CD14-positive monocyte (primary cell): ENCODE data around the gene UNK. TPM values are rescaled to one million over a fixed set of nuclear protein-coding genes. Genes with fewer than 3 reads are reported as not detected.

Experiments
- DNase-seq, 3 donors: peaks; one replicate each; pipeline ENCODE4 v3.0.0-alpha.2; 2011 to 2022
- H2AFZ ChIP-seq: 2 replicates; pipeline ENCODE4 v1.6.0; 2012; ENCODE audit warnings: mild to moderate bottlenecking, low read depth, low read length, inconsistent platforms; ENCODE audit not compliant: insufficient read depth, poor library complexity, severe bottlenecking
- H3K27ac ChIP-seq, 2 donors: 1 replicate in 1 of 2; 2 replicates in 1 of 2; pipeline ENCODE4 v1.5.1; 2012 to 2013; ENCODE audit warnings: low read length in 2 of 2, control low read depth in 1 of 2, inconsistent platforms in 1 of 2, low read depth in 1 of 2, mild to moderate bottlenecking in 1 of 2
- H3K27me3 ChIP-seq, 2 donors: one replicate each; pipeline versions ENCODE4 v1.6.0 to v1.6.1; 2011 to 2013; ENCODE audit warnings: low read length in 2 of 2; ENCODE audit not compliant: control insufficient read depth in 2 of 2, insufficient read depth in 2 of 2
- H3K36me3 ChIP-seq, 2 donors: replicated peaks in 1 of 2; 1 replicate in 1 of 2; 2 replicates in 1 of 2; pipeline versions ENCODE4 v1.5.1 to v1.6.1; 2012 to 2013; ENCODE audit warnings: low read length in 2 of 2, control low read depth in 1 of 2, inconsistent platforms in 1 of 2, mild to moderate bottlenecking in 1 of 2; ENCODE audit not compliant: insufficient read depth in 2 of 2, control insufficient read depth in 1 of 2
- H3K4me1 ChIP-seq, 2 donors: 1 replicate in 1 of 2; 2 replicates in 1 of 2; pipeline versions ENCODE4 v1.5.1 to v1.6.1; 2012 to 2013; ENCODE audit warnings: low read length in 2 of 2, control low read depth in 1 of 2, inconsistent platforms in 1 of 2, mild to moderate bottlenecking in 1 of 2, moderate library complexity in 1 of 2; ENCODE audit not compliant: insufficient read depth in 2 of 2, control insufficient read depth in 1 of 2
- H3K4me2 ChIP-seq: replicated peaks from 2 replicates; pipeline ENCODE3; 2012; ENCODE audit warnings: low read length, moderate library complexity, mild to moderate bottlenecking; ENCODE audit not compliant: poor library complexity, severe bottlenecking; ENCODE audit errors: extremely low read depth
- H3K4me3 ChIP-seq, 3 experiments: fragments of 200-600 bp in 1 of 3; sonication (generic) in 1 of 3; replicated peaks in 1 of 3; 1 replicate in 2 of 3; 2 replicates in 1 of 3; pipeline ENCODE4 v1.5.1; 2011 to 2013; ENCODE audit warnings: low read length in 3 of 3, mild to moderate bottlenecking in 3 of 3, control low read depth in 2 of 3, low read depth in 2 of 3, inconsistent platforms in 1 of 3, moderate library complexity in 1 of 3
- H3K79me2 ChIP-seq: 2 replicates; pipeline ENCODE4 v1.6.0; 2012; ENCODE audit warnings: mild to moderate bottlenecking, control low read depth, inconsistent platforms, low read length, moderate library complexity; ENCODE audit not compliant: insufficient read depth
- H3K9ac ChIP-seq: 2 replicates; pipeline ENCODE4 v1.6.0; 2017; ENCODE audit warnings: low read length, mild to moderate bottlenecking; ENCODE audit not compliant: insufficient read depth, poor library complexity, severe bottlenecking
- H3K9me3 ChIP-seq, 2 donors: replicated peaks in 1 of 2; 1 replicate in 1 of 2; 2 replicates in 1 of 2; pipeline versions ENCODE4 v1.5.1 to v1.6.1; 2012 to 2013; ENCODE audit warnings: low read length in 2 of 2, control low read depth in 1 of 2; ENCODE audit not compliant: control insufficient read depth in 1 of 2, insufficient read depth in 1 of 2
- H4K20me1 ChIP-seq: 2 replicates; pipeline ENCODE4 v1.6.0; 2012; ENCODE audit warnings: mild to moderate bottlenecking, low read length, control low read depth, moderate library complexity; ENCODE audit not compliant: insufficient read depth
- H3K27ac Mint-ChIP-seq, 7 donors: one replicate each; pipeline ENCODE4 v1.8.0; 2020; ENCODE audit warnings: mild to moderate bottlenecking in 7 of 7, mixed read lengths in 7 of 7, moderate library complexity in 6 of 7, inconsistent platforms in 2 of 7
- H3K27me3 Mint-ChIP-seq, 3 donors: one replicate each; pipeline ENCODE4 v1.8.0; 2021 to 2022; ENCODE audit warnings: low read depth in 3 of 3, mild to moderate bottlenecking in 3 of 3, mixed read lengths in 3 of 3, moderate library complexity in 3 of 3, inconsistent platforms in 1 of 3
- H3K36me3 Mint-ChIP-seq, 2 donors: one replicate each; pipeline ENCODE4 v1.8.0; 2020; ENCODE audit warnings: mixed read lengths in 2 of 2, inconsistent platforms in 1 of 2, mild to moderate bottlenecking in 1 of 2
- H3K4me1 Mint-ChIP-seq: one replicate; pipeline ENCODE4 v1.8.0; 2020; ENCODE audit warnings: mild to moderate bottlenecking, mixed read lengths
- H3K4me3 Mint-ChIP-seq, 2 donors: one replicate each; pipeline ENCODE4 v1.8.0; 2020; ENCODE audit warnings: mild to moderate bottlenecking in 2 of 2, mixed read lengths in 2 of 2, moderate library complexity in 1 of 2
- H3K9me3 Mint-ChIP-seq, 7 donors: one replicate each; pipeline ENCODE4 v1.8.0; 2020 to 2022; ENCODE audit warnings: mixed read lengths in 7 of 7, mild to moderate bottlenecking in 6 of 7, moderate library complexity in 6 of 7, inconsistent platforms in 2 of 7
- WGBS: methylation state at CpG from one replicate; pipeline ENCODE4 v1.1.5; 2013; ENCODE audit warnings: missing lambda C conversion rate; ENCODE audit not compliant: insufficient coverage; 5-methylcytosine and 5-hydroxymethylcytosine counted together
- intact Hi-C, 2 donors: fragments of 100-400 bp; cut with micrococcal nuclease; formaldehyde crosslinking; loops; one replicate each; pipeline versions ENCODE4 v1.15.0 to v1.15.1; 2023
- polyA plus RNA-seq, 3 donors: library from polyadenylated mRNA; depleted of rRNA in 1 of 3; unstranded in 2 of 3; stranded (reverse) in 1 of 3; fragments of 300-500 nt in 2 of 3; fragments of >200 nt in 1 of 3; fragmentation: Illumina TruSeq in 2 of 3; gene quantifications; 1 replicate in 2 of 3; 2 replicates in 1 of 3; pipeline ENCODE4 v1.2.3, GENCODE V29; 2012 to 2021
- TF ChIP-seq, protein P1 (sequence below): fragments of 200-600 bp; IDR thresholded peaks from one replicate; pipeline ENCODE4 v1.8.0; 2022; ENCODE audit warnings: antibody characterized with exemption, mild to moderate bottlenecking

The UNK gene
- polyA plus RNA-seq, 3 donors = 6.3 to 12.9 (median 7.8) TPM

DNA sequence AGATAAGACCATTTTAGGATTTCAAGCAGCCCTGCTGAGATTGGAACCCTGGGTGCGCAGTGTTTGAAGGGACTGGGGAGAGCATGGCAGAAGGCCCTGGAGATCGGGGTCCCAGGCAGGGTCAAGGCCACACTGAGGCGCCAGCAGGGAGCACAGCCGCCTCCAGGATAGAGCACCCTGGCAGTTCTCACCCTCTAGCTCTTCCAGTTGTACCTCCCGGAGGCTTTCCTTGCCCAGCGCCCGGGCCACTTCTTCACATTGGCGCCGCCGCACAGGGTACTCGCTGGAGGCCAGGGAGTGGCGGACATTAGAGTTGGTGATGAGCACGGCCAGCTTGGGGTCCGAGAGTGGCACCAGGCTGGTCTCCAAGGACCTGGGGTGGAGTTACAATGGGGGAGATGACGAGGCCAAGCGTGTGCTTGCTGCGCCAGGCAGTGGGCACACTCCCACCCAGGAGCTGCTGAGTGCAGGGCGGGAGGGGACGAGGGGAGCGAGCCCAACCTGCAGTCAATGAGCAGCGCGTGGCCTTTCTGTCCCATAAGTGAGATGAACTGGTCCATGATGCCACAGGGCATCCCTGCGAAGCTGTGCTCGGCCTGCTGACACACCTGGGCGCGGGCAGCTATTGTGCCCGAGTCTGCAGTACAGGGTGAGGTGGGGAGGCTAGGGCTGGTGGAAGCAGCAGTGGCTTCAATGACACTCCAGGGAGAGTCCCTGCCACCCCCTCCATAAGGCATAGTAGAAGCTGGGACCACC is 21.9 kb upstream of the UNK start:
- H3K36me3 Mint-ChIP-seq = peaks cover 24 to 30% of the 10 kb centered on the region in 2 donors
- H3K4me3 Mint-ChIP-seq = no peak overlapping the region
- DNase-seq = no peak
- no peak overlapping the region for H3K9ac ChIP-seq
- H3K79me2 ChIP-seq = peaks cover 4% of the 10 kb centered on the region
- H3K27me3 Mint-ChIP-seq = peaks cover 0 to 2% (median 0%) of the 10 kb centered on the region in 3 donors
- no peak overlapping the region for H2AFZ ChIP-seq
- H3K4me2 ChIP-seq = no peak overlapping the region
- intact Hi-C loops = loop anchor here in 1 of 2 donors (5.0 kb wide), 1 partner anchor 60 kb away; no protein-coding TSS in a partner anchor
- TF ChIP-seq, protein P1, sequence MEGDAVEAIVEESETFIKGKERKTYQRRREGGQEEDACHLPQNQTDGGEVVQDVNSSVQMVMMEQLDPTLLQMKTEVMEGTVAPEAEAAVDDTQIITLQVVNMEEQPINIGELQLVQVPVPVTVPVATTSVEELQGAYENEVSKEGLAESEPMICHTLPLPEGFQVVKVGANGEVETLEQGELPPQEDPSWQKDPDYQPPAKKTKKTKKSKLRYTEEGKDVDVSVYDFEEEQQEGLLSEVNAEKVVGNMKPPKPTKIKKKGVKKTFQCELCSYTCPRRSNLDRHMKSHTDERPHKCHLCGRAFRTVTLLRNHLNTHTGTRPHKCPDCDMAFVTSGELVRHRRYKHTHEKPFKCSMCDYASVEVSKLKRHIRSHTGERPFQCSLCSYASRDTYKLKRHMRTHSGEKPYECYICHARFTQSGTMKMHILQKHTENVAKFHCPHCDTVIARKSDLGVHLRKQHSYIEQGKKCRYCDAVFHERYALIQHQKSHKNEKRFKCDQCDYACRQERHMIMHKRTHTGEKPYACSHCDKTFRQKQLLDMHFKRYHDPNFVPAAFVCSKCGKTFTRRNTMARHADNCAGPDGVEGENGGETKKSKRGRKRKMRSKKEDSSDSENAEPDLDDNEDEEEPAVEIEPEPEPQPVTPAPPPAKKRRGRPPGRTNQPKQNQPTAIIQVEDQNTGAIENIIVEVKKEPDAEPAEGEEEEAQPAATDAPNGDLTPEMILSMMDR = no peak
- no peaks in the 10 kb centered on the region for H3K9me3 ChIP-seq
- peaks cover 9% of the 10 kb centered on the region for H4K20me1 ChIP-seq
- H3K4me3 ChIP-seq = no peak overlapping the region
- H3K4me1 ChIP-seq = peaks cover 14 to 23% of the 10 kb centered on the region in 2 donors
- H3K36me3 ChIP-seq = peaks cover 3 to 30% of the 10 kb centered on the region in 2 donors
- WGBS = 97% methylated on average over 22 of the region's 27 CpGs
- H3K27ac Mint-ChIP-seq = peak overlapping the region in 1 of 7 donors; percentile 17
- no peak overlapping the region for H3K27ac ChIP-seq
- no peaks in the 10 kb centered on the region for H3K27me3 ChIP-seq
- H3K9me3 Mint-ChIP-seq = no peaks in the 10 kb centered on the region
- H3K4me1 Mint-ChIP-seq = peaks cover 11% of the 10 kb centered on the region

DNA sequence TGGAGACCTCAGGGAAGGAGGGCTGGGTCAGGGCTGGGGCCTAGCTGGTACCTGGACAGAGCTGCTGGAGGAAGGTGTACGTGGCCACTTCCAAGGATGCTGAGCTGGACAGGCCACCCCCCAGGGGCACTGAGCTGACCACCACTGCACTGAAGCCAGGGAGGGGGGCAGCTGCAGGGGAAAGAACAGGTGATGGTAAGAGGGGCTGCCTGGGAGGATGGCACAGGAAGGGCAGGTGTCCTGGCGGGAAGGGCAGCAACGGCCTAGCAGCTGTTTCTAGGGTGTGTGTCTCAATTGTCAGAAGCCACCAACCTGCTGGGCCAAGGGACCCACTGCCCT is 21.4 kb upstream of the UNK start:
- DNase-seq = no peak
- Histone ChIP-seq H3K9ac (no peak overlapping the region), H4K20me1 (peaks cover 9% of the 10 kb centered on the region), H3K36me3 (peaks cover 0 to 25% of the 10 kb centered on the region in 2 donors), H3K4me2 (no peak overlapping the region), H2AFZ (no peak overlapping the region), H3K4me1 (peaks cover 14 to 23% of the 10 kb centered on the region in 2 donors), H3K4me3 (no peak overlapping the region), H3K27me3 (no peaks in the 10 kb centered on the region), H3K27ac (no peak overlapping the region), H3K79me2 (peaks cover 4% of the 10 kb centered on the region), H3K9me3 (no peaks in the 10 kb centered on the region)
- intact Hi-C loops = loop anchor here in 1 of 2 donors (5.0 kb wide), 1 partner anchor 59 kb away; no protein-coding TSS in a partner anchor
- Mint-ChIP-seq H3K36me3 (peaks cover 22 to 30% of the 10 kb centered on the region in 2 donors), H3K27me3 (peaks cover 0 to 2% (median 0%) of the 10 kb centered on the region in 3 donors), H3K27ac (no peak overlapping the region), H3K4me3 (no peak overlapping the region), H3K9me3 (no peaks in the 10 kb centered on the region), H3K4me1 (peaks cover 11% of the 10 kb centered on the region)
- 91% methylated on average over 1 of the region's 3 CpGs for WGBS
- TF ChIP-seq, protein P1 = no peak
